HepG2 (cell line): ENCODE data around the gene RAC3. TPM values are rescaled to one million over a fixed set of nuclear protein-coding genes. Genes with fewer than 3 reads are reported as not detected.

Experiments used
- AGO1 ChIP-seq: fragments of 200-400 bp; formaldehyde crosslinking; IDR thresholded peaks from 2 replicates; pipeline ENCODE4 v1.6.1; 2017; ENCODE audit warnings: mild to moderate bottlenecking, low read depth, low read length, moderate library complexity; ENCODE audit not compliant: poor library complexity, severe bottlenecking
- ARID2 ChIP-seq: sonication (generic); formaldehyde crosslinking; IDR thresholded peaks from 2 replicates; pipeline ENCODE4 v1.8.1; 2022; ENCODE audit warnings: mild to moderate bottlenecking, missing genetic modification reagents, borderline replicate concordance
- HOXA3 ChIP-seq: sonication (generic); formaldehyde crosslinking; IDR thresholded peaks from 2 replicates; pipeline ENCODE4 v1.5.0; 2020; ENCODE audit warnings: missing genetic modification reagents
- JDP2 ChIP-seq: sonication (generic); formaldehyde crosslinking; IDR thresholded peaks from 2 replicates; pipeline ENCODE4 v1.8.1; 2022; ENCODE audit warnings: missing genetic modification reagents, borderline replicate concordance
- KDM4B ChIP-seq: sonication (generic); formaldehyde crosslinking; IDR thresholded peaks from 2 replicates; pipeline ENCODE4 v1.4.0; 2020; ENCODE audit warnings: missing genetic modification reagents
- NFE2 ChIP-seq: sonication (generic); formaldehyde crosslinking; IDR thresholded peaks from 2 replicates; pipeline ENCODE4 v1.4.0; 2020; ENCODE audit warnings: missing genetic modification reagents
- PRMT3 ChIP-seq: sonication (generic); formaldehyde crosslinking; IDR thresholded peaks from 2 replicates; pipeline ENCODE4 v1.8.1; 2022; ENCODE audit warnings: low read depth, mild to moderate bottlenecking, moderate library complexity, missing genetic modification reagents, borderline replicate concordance
- RFXANK ChIP-seq: IDR thresholded peaks from 2 replicates; pipeline ENCODE4 v1.6.1; 2016
- SAP130 ChIP-seq: IDR thresholded peaks from 2 replicates; pipeline ENCODE4 v1.6.1; 2016; ENCODE audit warnings: low read depth
- SIN3A ChIP-seq: IDR thresholded peaks from 2 replicates; pipeline ENCODE4 v1.6.1; 2011; ENCODE audit warnings: low read depth, mild to moderate bottlenecking, control low read depth, low read length, borderline replicate concordance
- SP2 ChIP-seq: sonication (generic); formaldehyde crosslinking; IDR thresholded peaks from 2 replicates; pipeline ENCODE4 v1.5.1; 2020; ENCODE audit warnings: mild to moderate bottlenecking, missing genetic modification reagents
- STAG1 ChIP-seq: sonication (generic); formaldehyde crosslinking; IDR thresholded peaks from 2 replicates; pipeline ENCODE4 v1.4.0; 2020; ENCODE audit warnings: missing genetic modification reagents
- ZFY ChIP-seq: sonication (generic); formaldehyde crosslinking; IDR thresholded peaks from 2 replicates; pipeline ENCODE4 v1.4.0; 2020; ENCODE audit warnings: missing genetic modification reagents
- ZKSCAN5 ChIP-seq: sonication (generic); formaldehyde crosslinking; IDR thresholded peaks from 2 replicates; pipeline ENCODE4 v1.5.1; 2020; ENCODE audit warnings: mild to moderate bottlenecking, missing genetic modification reagents
- ZNF720 ChIP-seq: sonication (generic); formaldehyde crosslinking; IDR thresholded peaks from 2 replicates; pipeline ENCODE4 v1.4.0; 2020; ENCODE audit warnings: missing genetic modification reagents
- ZNF781 ChIP-seq: sonication (generic); formaldehyde crosslinking; IDR thresholded peaks from 2 replicates; pipeline ENCODE4 v1.5.1; 2020; ENCODE audit warnings: borderline replicate concordance, mild to moderate bottlenecking, missing genetic modification reagents; ENCODE audit errors: not compliant biosample characterization
- polyA plus RNA-seq, 8 experiments: library from polyadenylated mRNA; depleted of rRNA in 3 of 8; stranded (reverse) in 7 of 8; unstranded in 1 of 8; fragments of >200 nt; fragmentation: Illumina TruSeq in 4 of 8; extraction: Trizol in 4 of 8; gene quantifications; 2 replicates each; pipeline versions ENCODE4 v1.2.1 to v1.2.3, GENCODE V29; 2011 to 2016; ENCODE audit warnings: low read depth in 4 of 8, missing spikeins in 1 of 8, mixed read lengths in 1 of 8; ENCODE audit not compliant: insufficient read depth in 1 of 8
- total RNA-seq, 5 experiments: library from RNA; depleted of rRNA; stranded (reverse); fragments of >200 nt; fragmentation: Illumina TruSeq; extraction: Trizol; gene quantifications; 2 replicates each; pipeline ENCODE4 v1.2.3, GENCODE V29; 2016; ENCODE audit warnings: low read depth in 1 of 5
- TF ChIP-seq, protein P1 (sequence below): sonication (generic); formaldehyde crosslinking; IDR thresholded peaks from 2 replicates; pipeline ENCODE4 v1.5.0; 2020; ENCODE audit warnings: missing genetic modification reagents
- TF ChIP-seq, protein P2 (sequence below): sonication (generic); formaldehyde crosslinking; conservative IDR thresholded peaks from 2 replicates; pipeline ENCODE4 v1.5.0; 2020; ENCODE audit warnings: missing genetic modification reagents
- TF ChIP-seq, protein P3 (sequence below): IDR thresholded peaks from 2 replicates; pipeline ENCODE4 v1.6.1; 2012; ENCODE audit warnings: low read length, improper control_type of control experiment
- TF ChIP-seq, protein P4 (sequence below): sonication (generic); formaldehyde crosslinking; IDR thresholded peaks from 2 replicates; pipeline ENCODE4 v1.5.0; 2020; ENCODE audit warnings: missing genetic modification reagents, mild to moderate bottlenecking, borderline replicate concordance
- TF ChIP-seq, protein P5 (sequence below): sonication (generic); formaldehyde crosslinking; IDR thresholded peaks from 2 replicates; pipeline ENCODE4 v1.4.0; 2020; ENCODE audit warnings: mild to moderate bottlenecking, missing genetic modification reagents

Gene RAC3
- total and polyA plus RNA-seq, 2 of the 13 experiments (the other 11 are each of a cell fraction or from before 2014, with no cell fraction given), result 10.5 to 21.3 TPM

DNA sequence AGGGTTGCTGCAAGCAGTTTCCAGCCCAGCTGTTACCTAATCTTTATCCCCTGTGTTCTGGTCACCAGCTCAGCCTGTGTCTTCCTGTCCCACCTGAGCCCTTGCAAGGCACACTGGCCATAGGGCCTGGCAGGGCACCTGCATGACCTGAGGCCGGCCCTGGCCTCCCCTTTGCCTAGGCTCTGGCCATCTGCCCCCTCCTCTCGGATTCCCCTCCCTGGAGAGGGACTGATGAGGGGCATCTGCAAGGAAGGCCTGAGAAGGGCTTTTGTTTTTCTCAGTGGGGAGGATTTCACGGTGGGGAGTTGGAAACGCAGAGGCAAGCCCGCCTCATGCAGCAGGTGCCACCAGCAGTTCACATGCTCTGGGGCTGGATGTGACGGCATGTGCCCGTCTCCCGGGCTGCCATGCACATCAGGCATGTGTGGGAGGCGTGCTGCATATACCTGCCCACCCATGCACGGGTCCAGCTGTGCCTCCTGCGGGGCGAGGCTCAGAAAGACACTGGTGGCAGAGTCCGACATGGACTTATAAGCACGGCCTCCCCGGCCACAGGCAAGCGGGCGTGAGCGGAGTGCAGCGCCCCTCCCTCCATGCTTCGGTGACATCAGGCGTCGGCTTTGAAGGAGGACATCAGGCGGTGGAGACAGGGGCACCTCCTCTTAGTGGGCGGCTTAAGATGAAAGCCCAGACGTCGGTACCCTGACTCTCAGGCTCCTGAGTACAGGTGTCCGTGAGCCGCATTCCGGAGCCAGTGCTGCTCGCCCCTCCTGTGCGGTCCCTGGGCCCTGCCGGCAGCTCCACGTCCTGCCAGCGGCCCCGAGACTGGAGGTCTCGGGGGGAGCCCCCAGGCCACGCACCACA lies 37.5 kb upstream of the RAC3 start (continued):
- TF ChIP-seq, protein P1, sequence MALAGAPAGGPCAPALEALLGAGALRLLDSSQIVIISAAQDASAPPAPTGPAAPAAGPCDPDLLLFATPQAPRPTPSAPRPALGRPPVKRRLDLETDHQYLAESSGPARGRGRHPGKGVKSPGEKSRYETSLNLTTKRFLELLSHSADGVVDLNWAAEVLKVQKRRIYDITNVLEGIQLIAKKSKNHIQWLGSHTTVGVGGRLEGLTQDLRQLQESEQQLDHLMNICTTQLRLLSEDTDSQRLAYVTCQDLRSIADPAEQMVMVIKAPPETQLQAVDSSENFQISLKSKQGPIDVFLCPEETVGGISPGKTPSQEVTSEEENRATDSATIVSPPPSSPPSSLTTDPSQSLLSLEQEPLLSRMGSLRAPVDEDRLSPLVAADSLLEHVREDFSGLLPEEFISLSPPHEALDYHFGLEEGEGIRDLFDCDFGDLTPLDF (CRISPR knock-in tag), result no peak
- TF ChIP-seq SIN3A (peak; percentile 34; the same call in 1 of the 2 replicates), ZFY (CRISPR knock-in tag) (0 out of 2 replicates have a peak, but pooled peaks have one; percentile 56), SAP130 (CRISPR knock-in tag) (peak; percentile 46), NFE2 (CRISPR knock-in tag) (no peak; the same call in none of the 2 replicates), KDM4B (CRISPR knock-in tag) (no peak), SP2 (CRISPR knock-in tag) (no peak), ZNF781 (CRISPR knock-in tag) (no peak), HOXA3 (CRISPR knock-in tag) (peak; percentile 46; the same call in 1 of the 2 replicates), ZNF720 (CRISPR knock-in tag) (no peak), PRMT3 (CRISPR knock-in tag) (peak; percentile 7; the same call in 1 of the 2 replicates), AGO1 (peak; percentile 93), ZKSCAN5 (CRISPR knock-in tag) (0 out of 2 replicates have a peak, but pooled peaks have one; percentile 63), ARID2 (CRISPR knock-in tag) (peak; percentile 99), STAG1 (CRISPR knock-in tag) (no peak), JDP2 (CRISPR knock-in tag) (no peak), RFXANK (CRISPR knock-in tag) (0 out of 2 replicates have a peak, but pooled peaks have one; percentile 14)
- TF ChIP-seq, protein P2, sequence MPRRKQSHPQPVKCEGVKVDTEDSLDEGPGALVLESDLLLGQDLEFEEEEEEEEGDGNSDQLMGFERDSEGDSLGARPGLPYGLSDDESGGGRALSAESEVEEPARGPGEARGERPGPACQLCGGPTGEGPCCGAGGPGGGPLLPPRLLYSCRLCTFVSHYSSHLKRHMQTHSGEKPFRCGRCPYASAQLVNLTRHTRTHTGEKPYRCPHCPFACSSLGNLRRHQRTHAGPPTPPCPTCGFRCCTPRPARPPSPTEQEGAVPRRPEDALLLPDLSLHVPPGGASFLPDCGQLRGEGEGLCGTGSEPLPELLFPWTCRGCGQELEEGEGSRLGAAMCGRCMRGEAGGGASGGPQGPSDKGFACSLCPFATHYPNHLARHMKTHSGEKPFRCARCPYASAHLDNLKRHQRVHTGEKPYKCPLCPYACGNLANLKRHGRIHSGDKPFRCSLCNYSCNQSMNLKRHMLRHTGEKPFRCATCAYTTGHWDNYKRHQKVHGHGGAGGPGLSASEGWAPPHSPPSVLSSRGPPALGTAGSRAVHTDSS (CRISPR knock-in tag), result no peak; the same call in 1 of the 2 replicates
- TF ChIP-seq, protein P3, sequence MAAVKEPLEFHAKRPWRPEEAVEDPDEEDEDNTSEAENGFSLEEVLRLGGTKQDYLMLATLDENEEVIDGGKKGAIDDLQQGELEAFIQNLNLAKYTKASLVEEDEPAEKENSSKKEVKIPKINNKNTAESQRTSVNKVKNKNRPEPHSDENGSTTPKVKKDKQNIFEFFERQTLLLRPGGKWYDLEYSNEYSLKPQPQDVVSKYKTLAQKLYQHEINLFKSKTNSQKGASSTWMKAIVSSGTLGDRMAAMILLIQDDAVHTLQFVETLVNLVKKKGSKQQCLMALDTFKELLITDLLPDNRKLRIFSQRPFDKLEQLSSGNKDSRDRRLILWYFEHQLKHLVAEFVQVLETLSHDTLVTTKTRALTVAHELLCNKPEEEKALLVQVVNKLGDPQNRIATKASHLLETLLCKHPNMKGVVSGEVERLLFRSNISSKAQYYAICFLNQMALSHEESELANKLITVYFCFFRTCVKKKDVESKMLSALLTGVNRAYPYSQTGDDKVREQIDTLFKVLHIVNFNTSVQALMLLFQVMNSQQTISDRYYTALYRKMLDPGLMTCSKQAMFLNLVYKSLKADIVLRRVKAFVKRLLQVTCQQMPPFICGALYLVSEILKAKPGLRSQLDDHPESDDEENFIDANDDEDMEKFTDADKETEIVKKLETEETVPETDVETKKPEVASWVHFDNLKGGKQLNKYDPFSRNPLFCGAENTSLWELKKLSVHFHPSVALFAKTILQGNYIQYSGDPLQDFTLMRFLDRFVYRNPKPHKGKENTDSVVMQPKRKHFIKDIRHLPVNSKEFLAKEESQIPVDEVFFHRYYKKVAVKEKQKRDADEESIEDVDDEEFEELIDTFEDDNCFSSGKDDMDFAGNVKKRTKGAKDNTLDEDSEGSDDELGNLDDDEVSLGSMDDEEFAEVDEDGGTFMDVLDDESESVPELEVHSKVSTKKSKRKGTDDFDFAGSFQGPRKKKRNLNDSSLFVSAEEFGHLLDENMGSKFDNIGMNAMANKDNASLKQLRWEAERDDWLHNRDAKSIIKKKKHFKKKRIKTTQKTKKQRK, result no peak
- TF ChIP-seq, protein P4, sequence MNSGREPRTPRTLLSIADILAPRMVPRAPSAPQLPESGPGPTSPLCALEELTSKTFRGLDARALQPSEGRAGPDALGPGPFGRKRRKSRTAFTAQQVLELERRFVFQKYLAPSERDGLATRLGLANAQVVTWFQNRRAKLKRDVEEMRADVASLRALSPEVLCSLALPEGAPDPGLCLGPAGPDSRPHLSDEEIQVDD (CRISPR knock-in tag), result 0 out of 2 replicates have a peak, but pooled peaks have one; percentile 51
- TF ChIP-seq, protein P5, sequence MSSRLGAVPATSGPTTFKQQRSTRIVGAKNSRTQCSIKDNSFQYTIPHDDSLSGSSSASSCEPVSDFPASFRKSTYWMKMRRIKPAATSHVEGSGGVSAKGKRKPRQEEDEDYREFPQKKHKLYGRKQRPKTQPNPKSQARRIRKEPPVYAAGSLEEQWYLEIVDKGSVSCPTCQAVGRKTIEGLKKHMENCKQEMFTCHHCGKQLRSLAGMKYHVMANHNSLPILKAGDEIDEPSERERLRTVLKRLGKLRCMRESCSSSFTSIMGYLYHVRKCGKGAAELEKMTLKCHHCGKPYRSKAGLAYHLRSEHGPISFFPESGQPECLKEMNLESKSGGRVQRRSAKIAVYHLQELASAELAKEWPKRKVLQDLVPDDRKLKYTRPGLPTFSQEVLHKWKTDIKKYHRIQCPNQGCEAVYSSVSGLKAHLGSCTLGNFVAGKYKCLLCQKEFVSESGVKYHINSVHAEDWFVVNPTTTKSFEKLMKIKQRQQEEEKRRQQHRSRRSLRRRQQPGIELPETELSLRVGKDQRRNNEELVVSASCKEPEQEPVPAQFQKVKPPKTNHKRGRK (CRISPR knock-in tag), result peak; percentile 73; the same call in 1 of the 2 replicates
